ENCODE data around the gene ARHGAP15.
A peak's percentile ranks its signal among the peaks of the same experiment; 100 is the strongest.

The ARHGAP15 gene

DNA sequence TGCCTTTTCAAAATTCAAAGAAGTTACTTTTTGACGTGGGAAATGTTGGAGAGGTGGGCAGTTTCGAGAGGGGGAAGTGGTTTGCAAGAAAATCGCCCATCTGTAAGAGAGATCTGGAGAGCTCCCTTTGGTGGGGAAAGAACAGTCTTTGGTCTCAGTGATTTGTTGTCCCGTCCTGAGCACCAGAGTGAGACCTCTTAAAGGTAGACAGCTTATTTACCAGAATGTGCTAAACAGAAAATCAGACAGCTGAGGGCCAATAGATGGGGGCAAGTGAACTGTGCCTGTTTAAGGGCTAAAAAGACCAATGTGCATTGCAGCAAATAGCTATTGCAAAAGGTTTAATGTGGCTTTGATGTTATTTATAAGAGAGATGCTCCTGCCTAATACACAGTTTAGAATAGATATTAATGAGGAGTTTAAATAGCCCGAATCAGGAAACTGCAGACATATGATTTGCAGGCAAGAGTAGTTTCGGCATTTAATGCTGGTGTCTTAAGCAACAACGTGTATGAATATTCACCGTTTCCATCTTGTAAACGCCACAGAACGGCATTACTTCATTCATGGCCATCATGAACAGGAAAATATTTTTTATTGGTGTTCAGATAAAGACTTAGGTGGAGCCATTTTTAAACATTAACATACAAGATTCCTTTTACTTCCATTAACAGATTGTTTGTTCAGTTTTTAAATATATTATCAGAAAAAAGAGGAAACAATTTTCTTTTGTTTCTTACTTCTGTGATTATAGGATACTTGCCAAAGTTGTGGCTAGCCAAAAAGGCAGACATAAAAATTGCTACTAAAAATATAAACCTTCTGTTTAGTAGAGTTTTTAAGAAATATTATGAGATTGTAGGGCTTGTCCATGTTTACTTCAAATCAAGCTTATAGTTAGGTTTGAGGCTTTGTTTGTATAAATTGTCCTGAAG lies 29.6 kb downstream of the ARHGAP15 start:
- Mint-ChIP-seq H3K9me3 (no peaks in the 10 kb centered on the region), H3K27ac (no peak overlapping the region), H3K4me1 (peaks cover 8% of the 10 kb centered on the region), H3K4me3 (no peak overlapping the region), H3K27me3 (ENCODE audit: low read depth, poor library complexity) (peaks cover 4% of the 10 kb centered on the region), H3K36me3 (ENCODE audit: low read depth) (no peaks in the 10 kb centered on the region)
- no peak for DNase-seq
- TF ChIP-seq, protein P1, sequence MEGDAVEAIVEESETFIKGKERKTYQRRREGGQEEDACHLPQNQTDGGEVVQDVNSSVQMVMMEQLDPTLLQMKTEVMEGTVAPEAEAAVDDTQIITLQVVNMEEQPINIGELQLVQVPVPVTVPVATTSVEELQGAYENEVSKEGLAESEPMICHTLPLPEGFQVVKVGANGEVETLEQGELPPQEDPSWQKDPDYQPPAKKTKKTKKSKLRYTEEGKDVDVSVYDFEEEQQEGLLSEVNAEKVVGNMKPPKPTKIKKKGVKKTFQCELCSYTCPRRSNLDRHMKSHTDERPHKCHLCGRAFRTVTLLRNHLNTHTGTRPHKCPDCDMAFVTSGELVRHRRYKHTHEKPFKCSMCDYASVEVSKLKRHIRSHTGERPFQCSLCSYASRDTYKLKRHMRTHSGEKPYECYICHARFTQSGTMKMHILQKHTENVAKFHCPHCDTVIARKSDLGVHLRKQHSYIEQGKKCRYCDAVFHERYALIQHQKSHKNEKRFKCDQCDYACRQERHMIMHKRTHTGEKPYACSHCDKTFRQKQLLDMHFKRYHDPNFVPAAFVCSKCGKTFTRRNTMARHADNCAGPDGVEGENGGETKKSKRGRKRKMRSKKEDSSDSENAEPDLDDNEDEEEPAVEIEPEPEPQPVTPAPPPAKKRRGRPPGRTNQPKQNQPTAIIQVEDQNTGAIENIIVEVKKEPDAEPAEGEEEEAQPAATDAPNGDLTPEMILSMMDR (IDR thresholded peaks at IDR 0.05): no peak

DNA sequence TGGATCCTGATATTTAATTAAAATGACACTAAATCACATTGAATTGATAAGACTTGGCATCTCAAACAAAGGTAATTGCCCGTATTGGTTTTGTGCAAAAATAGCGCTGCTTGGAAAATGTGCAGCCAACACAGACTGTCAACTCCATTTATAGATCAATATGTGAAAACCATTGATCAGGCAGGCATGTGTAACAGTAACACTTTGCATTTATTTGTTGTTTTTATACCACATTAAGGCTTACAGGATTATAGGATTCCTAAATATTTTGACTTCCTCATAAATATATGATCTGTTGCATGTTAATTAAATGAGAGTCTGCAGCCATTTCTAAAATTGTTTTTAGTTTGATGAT lies 30.2 kb downstream of the ARHGAP15 start:
- H3K36me3 Mint-ChIP-seq (ENCODE audit: low read depth): no peaks in the 10 kb centered on the region
- TF ChIP-seq, protein P1 (IDR thresholded peaks at IDR 0.05): no peak
- no peak overlapping the region for H3K4me3 Mint-ChIP-seq
- no peaks in the 10 kb centered on the region for H3K9me3 Mint-ChIP-seq
- H3K27ac Mint-ChIP-seq: no peak overlapping the region
- H3K27me3 Mint-ChIP-seq (ENCODE audit: low read depth, poor library complexity): peaks cover 4% of the 10 kb centered on the region
- DNase-seq: no peak
- peaks cover 12% of the 10 kb centered on the region for H3K4me1 Mint-ChIP-seq

DNA sequence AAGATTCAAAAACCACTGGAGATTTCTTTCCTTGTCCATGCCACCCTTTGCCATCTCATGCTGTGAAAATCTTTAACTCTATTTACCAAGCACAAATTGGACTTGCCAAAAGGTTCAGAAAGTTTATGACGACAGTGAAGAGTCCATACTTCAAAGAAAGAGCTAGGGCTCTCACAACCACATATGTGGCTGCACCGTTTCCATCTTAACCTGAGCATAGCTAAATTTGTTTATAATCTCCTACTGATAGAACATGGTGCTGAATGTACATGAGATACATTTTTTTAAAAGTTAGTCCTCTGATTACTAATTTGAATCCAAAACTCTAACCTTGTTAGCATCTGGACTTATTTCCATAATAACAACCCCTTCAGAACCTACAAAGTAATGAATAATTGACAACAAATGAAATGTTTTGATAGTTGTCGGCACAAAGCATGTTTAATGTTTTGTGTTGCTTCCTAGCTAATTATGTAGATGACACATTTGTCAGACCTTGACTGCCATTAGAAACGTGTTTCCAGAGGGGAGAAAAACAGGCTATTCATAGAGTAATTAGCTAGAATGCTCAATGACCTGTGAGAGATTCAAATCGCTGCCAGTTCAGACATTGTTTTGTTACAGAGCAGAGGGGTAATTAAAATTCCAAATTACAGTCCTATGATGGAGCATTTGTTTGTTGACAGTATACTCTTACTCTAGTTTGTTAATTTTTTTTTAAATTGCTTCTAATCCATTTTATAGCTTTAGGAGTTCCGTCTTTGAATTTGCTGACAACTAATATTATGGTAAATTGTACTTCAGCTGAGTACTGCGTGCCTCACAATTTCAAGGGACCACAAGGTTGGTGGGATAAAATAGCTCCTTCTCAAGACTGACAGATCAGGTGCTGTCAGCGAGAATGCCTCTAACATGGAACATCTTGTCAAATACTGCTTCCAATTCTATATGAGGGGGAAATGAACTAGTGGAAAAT lies 31.8 kb downstream of the ARHGAP15 start:
- Mint-ChIP-seq H3K27me3 (ENCODE audit: low read depth, poor library complexity) (peaks cover 4% of the 10 kb centered on the region), H3K4me1 (peaks cover 12% of the 10 kb centered on the region), H3K27ac (no peak overlapping the region), H3K9me3 (no peaks in the 10 kb centered on the region), H3K4me3 (no peak overlapping the region), H3K36me3 (ENCODE audit: low read depth) (no peaks in the 10 kb centered on the region)
- TF ChIP-seq, protein P1 (IDR thresholded peaks at IDR 0.05): no peak
- DNase-seq: no peak

DNA sequence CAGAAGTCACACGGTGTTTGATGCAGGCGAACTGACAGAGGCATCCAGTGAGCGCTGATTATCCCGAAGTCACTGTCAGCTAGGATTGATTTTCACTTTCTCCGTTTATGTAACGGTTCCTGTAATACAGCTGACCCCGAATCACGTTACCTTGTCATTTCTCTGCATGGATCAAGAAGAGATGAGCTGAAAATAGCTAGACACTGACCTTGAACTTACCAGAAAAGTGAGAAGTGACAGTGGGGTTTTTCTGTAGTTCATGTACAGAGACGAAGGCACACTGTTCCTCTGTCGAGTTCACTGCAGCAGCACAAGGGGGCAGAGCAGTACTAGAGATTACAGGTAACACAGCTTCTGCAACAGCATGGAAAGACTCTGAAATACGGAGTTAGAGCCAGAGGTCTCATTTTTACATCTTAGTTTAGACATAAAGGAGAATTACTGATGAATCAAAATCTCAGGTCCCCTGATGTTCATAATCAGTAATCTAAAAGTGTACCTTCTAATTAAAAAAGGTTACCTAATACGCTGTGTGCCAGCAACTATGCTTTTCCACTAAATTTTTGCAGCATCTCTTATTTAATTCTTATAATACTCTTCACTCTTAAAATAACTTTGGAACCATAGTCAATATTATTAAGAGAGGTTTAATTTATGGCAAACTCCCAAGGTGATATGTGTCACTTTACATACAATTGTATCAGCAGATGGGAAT lies 33.1 kb downstream of the ARHGAP15 start:
- Mint-ChIP-seq H3K4me1 (peaks cover 12% of the 10 kb centered on the region), H3K27ac (no peak overlapping the region), H3K9me3 (no peaks in the 10 kb centered on the region), H3K27me3 (ENCODE audit: low read depth, poor library complexity) (peaks cover 4% of the 10 kb centered on the region), H3K36me3 (ENCODE audit: low read depth) (no peaks in the 10 kb centered on the region), H3K4me3 (no peak overlapping the region)
- peak; percentile 41 for DNase-seq
- TF ChIP-seq, protein P1 (IDR thresholded peaks at IDR 0.05): peak; percentile 62

DNA sequence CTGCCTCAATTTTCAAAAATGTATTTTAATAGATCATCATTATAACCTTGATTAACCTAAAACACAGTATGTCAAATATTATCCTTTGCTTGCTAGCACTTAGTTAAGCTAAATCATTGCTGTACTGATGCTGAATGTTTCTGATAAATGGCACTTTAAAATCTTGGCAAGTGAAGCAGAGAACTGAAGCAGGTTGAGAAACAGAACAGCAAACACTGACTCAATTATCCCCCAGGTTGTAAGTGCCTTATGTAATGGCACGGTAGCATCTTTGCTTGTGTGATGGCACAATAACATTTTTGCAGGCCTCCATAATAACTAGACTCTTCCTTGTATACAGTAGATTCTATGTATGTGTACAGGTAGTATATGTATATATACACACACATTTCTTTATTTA lies 33.8 kb downstream of the ARHGAP15 start:
- peaks cover 4% of the 10 kb centered on the region for H3K27me3 Mint-ChIP-seq (ENCODE audit: low read depth, poor library complexity)
- TF ChIP-seq, protein P1 (IDR thresholded peaks at IDR 0.05): no peak
- no peak overlapping the region for H3K4me3 Mint-ChIP-seq
- H3K9me3 Mint-ChIP-seq: no peaks in the 10 kb centered on the region
- H3K36me3 Mint-ChIP-seq (ENCODE audit: low read depth): no peaks in the 10 kb centered on the region
- DNase-seq: no peak
- no peak overlapping the region for H3K27ac Mint-ChIP-seq
- peaks cover 12% of the 10 kb centered on the region for H3K4me1 Mint-ChIP-seq
